A673 (cell line): ENCODE results near the gene ARHGAP30.

Experiments used
- EZH2 ChIP-seq: fragments of 200-600 bp; sonication (generic); IDR thresholded peaks from 2 replicates; pipeline ENCODE4 v1.6.1; 2017; ENCODE audit warnings: borderline replicate concordance, low read depth, mild to moderate bottlenecking, mixed read lengths, antibody characterized with exemption, low read length; ENCODE audit not compliant: poor library complexity, severe bottlenecking
- TF ChIP-seq, protein P1 (sequence below): fragments of 300-800, 200-600 bp; sonication (generic); conservative IDR thresholded peaks from 2 replicates; pipeline ENCODE4 v1.5.1; 2017; ENCODE audit warnings: low read depth, mild to moderate bottlenecking, antibody characterized with exemption, low read length, moderate library complexity, mixed read lengths

DNA sequence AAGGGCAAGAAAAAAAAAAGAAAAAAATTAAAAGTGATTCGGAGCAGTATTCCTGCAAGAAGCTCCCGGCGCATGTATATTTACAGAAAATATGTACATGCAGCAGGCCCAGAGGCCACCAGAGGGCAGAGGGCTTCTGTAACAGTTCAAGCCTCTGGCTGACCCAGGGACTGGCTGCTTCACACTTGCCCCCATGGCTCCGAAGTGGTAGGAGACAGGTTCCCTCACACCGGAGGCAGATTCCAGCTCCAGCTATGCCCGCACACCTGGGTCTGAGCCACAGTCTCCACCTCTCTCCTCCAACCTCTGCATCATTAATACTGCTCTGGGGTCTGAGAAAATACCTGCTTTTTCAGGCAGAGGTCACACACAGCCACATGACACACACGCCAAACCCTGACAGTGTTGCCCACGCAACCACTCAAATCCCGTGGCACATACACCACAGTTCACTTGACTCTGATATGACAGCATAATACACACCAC, 2.2 kb upstream of the ARHGAP30 start:
- TF ChIP-seq, protein P1, sequence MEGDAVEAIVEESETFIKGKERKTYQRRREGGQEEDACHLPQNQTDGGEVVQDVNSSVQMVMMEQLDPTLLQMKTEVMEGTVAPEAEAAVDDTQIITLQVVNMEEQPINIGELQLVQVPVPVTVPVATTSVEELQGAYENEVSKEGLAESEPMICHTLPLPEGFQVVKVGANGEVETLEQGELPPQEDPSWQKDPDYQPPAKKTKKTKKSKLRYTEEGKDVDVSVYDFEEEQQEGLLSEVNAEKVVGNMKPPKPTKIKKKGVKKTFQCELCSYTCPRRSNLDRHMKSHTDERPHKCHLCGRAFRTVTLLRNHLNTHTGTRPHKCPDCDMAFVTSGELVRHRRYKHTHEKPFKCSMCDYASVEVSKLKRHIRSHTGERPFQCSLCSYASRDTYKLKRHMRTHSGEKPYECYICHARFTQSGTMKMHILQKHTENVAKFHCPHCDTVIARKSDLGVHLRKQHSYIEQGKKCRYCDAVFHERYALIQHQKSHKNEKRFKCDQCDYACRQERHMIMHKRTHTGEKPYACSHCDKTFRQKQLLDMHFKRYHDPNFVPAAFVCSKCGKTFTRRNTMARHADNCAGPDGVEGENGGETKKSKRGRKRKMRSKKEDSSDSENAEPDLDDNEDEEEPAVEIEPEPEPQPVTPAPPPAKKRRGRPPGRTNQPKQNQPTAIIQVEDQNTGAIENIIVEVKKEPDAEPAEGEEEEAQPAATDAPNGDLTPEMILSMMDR = peak; percentile 33; the same call in 1 of the 2 replicates
- no peak for TF ChIP-seq EZH2
